Measurements from ENCODE around the gene ZBTB18. TPM values are rescaled to one million over a fixed set of nuclear protein-coding genes. Genes with fewer than 3 reads are reported as not detected.

Gene ZBTB18

GRCh38 chr1:244104309-244105060, 53.4 kb downstream of the ZBTB18 start:
- no peaks in the 10 kb centered on the region for H3K36me3 ChIP-seq (ENCODE audit: control insufficient read depth in 1 of 2, insufficient read depth in 2 of 2, low read depth in 1 of 2, low read length in 2 of 2)
- H3K9ac ChIP-seq (ENCODE audit: low read length) = peak overlapping the region; percentile 7
- H2BK120ac ChIP-seq (ENCODE audit: low read depth, low read length) = no peak overlapping the region
- no peaks in the 10 kb centered on the region for H3K9me3 ChIP-seq (ENCODE audit: control insufficient read depth, low read length)
- no peak overlapping the region for H3K4ac ChIP-seq (ENCODE audit: low read depth in 1 of 2, low read length in 2 of 2)
- H3K4me1 ChIP-seq (ENCODE audit: control insufficient read depth, insufficient read depth, low read depth, low read length) = peaks cover 24% of the 10 kb centered on the region
- DNase-seq = peak; percentile 94
- H3K23ac ChIP-seq (ENCODE audit: low read length in 2 of 2) = peak overlapping the region in 1 of 2 experiments; percentile 2
- H3K27me3 ChIP-seq (ENCODE audit: control insufficient read depth in 1 of 2, insufficient read depth in 1 of 2, low read length in 2 of 2) = peaks cover 0 to 18% of the 10 kb centered on the region in 2 experiments
- no peak overlapping the region for H4K91ac ChIP-seq (ENCODE audit: low read length)
- peak overlapping the region in 1 of 2 experiments; percentile 22 for H3K4me3 ChIP-seq (ENCODE audit: insufficient read depth in 1 of 2, low read depth in 1 of 2, low read length in 2 of 2)
- no peak overlapping the region for H2BK5ac ChIP-seq (ENCODE audit: low read depth, low read length, poor library complexity, severe bottlenecking)
- H2BK15ac ChIP-seq (ENCODE audit: low read depth, poor library complexity, severe bottlenecking) = no peak overlapping the region
- 14% methylated on average over 10 of the region's 10 CpGs for WGBS
- peak overlapping the region; percentile 59 to 81 for H2BK12ac ChIP-seq (ENCODE audit: low read length in 2 of 2)
- no peaks in the 10 kb centered on the region for H3K79me1 ChIP-seq (replicated peaks; ENCODE audit: low read length, poor library complexity, severe bottlenecking)
- peak overlapping the region; percentile 98 for H2AK5ac ChIP-seq (ENCODE audit: low read length, severe bottlenecking)
- no peak overlapping the region for H2AFZ ChIP-seq (ENCODE audit: low read depth, low read length)
- peak overlapping the region; percentile 55 for H4K8ac ChIP-seq (ENCODE audit: low read length)
- peak overlapping the region; percentile 90 for H3K27ac ChIP-seq (ENCODE audit: low read length, poor library complexity, severe bottlenecking)
- H3K4me2 ChIP-seq (ENCODE audit: low read length, poor library complexity, severe bottlenecking) = peak overlapping the region; percentile 30
- peak overlapping the region in 1 of 2 experiments; percentile 87 for H3K14ac ChIP-seq (ENCODE audit: low read length in 2 of 2)
- peak overlapping the region; percentile 80 to 94 for H3K18ac ChIP-seq (ENCODE audit: low read depth in 1 of 2, low read length in 2 of 2)

- peaks cover 19% of the 10 kb centered on the region for H3K4me1 ChIP-seq (ENCODE audit: control insufficient read depth, insufficient read depth, low read depth, low read length)
- no peak overlapping the region for H2BK5ac ChIP-seq (ENCODE audit: low read depth, low read length, poor library complexity, severe bottlenecking)
- no peak overlapping the region for H2BK120ac ChIP-seq (ENCODE audit: low read depth, low read length)
- H2BK12ac ChIP-seq (ENCODE audit: low read length in 2 of 2) = no peak overlapping the region
- no peak overlapping the region for H3K27ac ChIP-seq (ENCODE audit: low read length, poor library complexity, severe bottlenecking)
- peaks cover 0 to 26% of the 10 kb centered on the region in 2 experiments for H3K27me3 ChIP-seq (ENCODE audit: control insufficient read depth in 1 of 2, insufficient read depth in 1 of 2, low read length in 2 of 2)
- no peak overlapping the region for H3K14ac ChIP-seq (ENCODE audit: low read length in 2 of 2)
- no peak overlapping the region for H3K9ac ChIP-seq (ENCODE audit: low read length)
- H4K8ac ChIP-seq (ENCODE audit: low read length) = no peak overlapping the region
- no peaks in the 10 kb centered on the region for H3K36me3 ChIP-seq (ENCODE audit: control insufficient read depth in 1 of 2, insufficient read depth in 2 of 2, low read depth in 1 of 2, low read length in 2 of 2)
- H3K4ac ChIP-seq (ENCODE audit: low read depth in 1 of 2, low read length in 2 of 2) = no peak overlapping the region
- no peak overlapping the region for H4K91ac ChIP-seq (ENCODE audit: low read length)
- H3K23ac ChIP-seq (ENCODE audit: low read length in 2 of 2) = no peak overlapping the region
- peak overlapping the region; percentile 72 for H2AK5ac ChIP-seq (ENCODE audit: low read length, severe bottlenecking)
- no peak overlapping the region for H3K4me3 ChIP-seq (ENCODE audit: insufficient read depth in 1 of 2, low read depth in 1 of 2, low read length in 2 of 2)
- no peak overlapping the region for H2BK15ac ChIP-seq (ENCODE audit: low read depth, poor library complexity, severe bottlenecking)
- H3K4me2 ChIP-seq (ENCODE audit: low read length, poor library complexity, severe bottlenecking) = no peak overlapping the region
- 95% methylated on average over 1 of the region's 3 CpGs for WGBS
- DNase-seq = no peak
- no peaks in the 10 kb centered on the region for H3K79me1 ChIP-seq (replicated peaks; ENCODE audit: low read length, poor library complexity, severe bottlenecking)
- no peaks in the 10 kb centered on the region for H3K9me3 ChIP-seq (ENCODE audit: control insufficient read depth, low read length)
- H3K18ac ChIP-seq (ENCODE audit: low read depth in 1 of 2, low read length in 2 of 2) = no peak overlapping the region
- H2AFZ ChIP-seq (ENCODE audit: low read depth, low read length) = no peak overlapping the region
Observed at GRCh38 chr1:244106176-244106575, 55.1 kb downstream of the ZBTB18 start.

Small RNA genes within 50 kb of the gene (small RNA-seq; reads per million reads assigned to genes)
- not detected for gene RN7SL148P (ENCODE audit: low read depth)

Measured in mesenchymal stem cell (in vitro differentiated cells and primary cell).